ENCODE results near the gene FARP1.

- no peak for TF ChIP-seq CTCF (IDR thresholded peaks at IDR 0.05; ENCODE audit: control extremely low read depth in 1 of 3, insufficient read depth in 1 of 3, low read depth in 1 of 3, low read length in 3 of 3)
- TF ChIP-seq POLR2A (IDR thresholded peaks at IDR 0.05; ENCODE audit: control extremely low read depth in 1 of 2, low read depth in 2 of 2, low read length in 2 of 2) = no peak
- TF ChIP-seq RFX5 (IDR thresholded peaks at IDR 0.05; ENCODE audit: borderline replicate concordance, low read depth, low read length) = no peak
- TF ChIP-seq TBP (IDR thresholded peaks at IDR 0.05; ENCODE audit: low read depth, low read length) = no peak
- TF ChIP-seq RBBP5 (IDR thresholded peaks at IDR 0.05; ENCODE audit: borderline replicate concordance, low read depth, low read length) = no peak
- TF ChIP-seq EZH2 (IDR thresholded peaks at IDR 0.05; ENCODE audit: low read depth, low read length, severe bottlenecking) = no peak
- no peak for TF ChIP-seq TAF1 (IDR thresholded peaks at IDR 0.05; ENCODE audit: low read depth, low read length)
- TF ChIP-seq EP300 (IDR thresholded peaks at IDR 0.05; ENCODE audit: borderline replicate concordance in 1 of 2, low read depth in 2 of 2, low read length in 2 of 2) = no peak
Measured at GRCh38 chr13:98494769-98495168, 351.9 kb downstream of the FARP1 start.

Data from H1 (cell line).